ENCODE data around the gene NAIF1. TPM values are rescaled to one million over a fixed set of nuclear protein-coding genes. Genes with fewer than 3 reads are reported as not detected.
A peak's percentile ranks its signal among the peaks of the same experiment; 100 is the strongest.

The NAIF1 gene, protein sequence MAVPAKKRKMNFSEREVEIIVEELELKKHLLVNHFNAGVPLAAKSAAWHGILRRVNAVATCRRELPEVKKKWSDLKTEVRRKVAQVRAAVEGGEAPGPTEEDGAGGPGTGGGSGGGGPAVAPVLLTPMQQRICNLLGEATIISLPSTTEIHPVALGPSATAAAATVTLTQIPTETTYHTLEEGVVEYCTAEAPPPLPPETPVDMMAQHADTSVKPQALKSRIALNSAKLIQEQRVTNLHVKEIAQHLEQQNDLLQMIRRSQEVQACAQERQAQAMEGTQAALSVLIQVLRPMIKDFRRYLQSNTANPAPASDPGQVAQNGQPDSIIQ
- total RNA-seq (2014; rRNA removed; shearing (Covaris generic)) (5.5 and 6.7 TPM in 2 replicates), polyA plus RNA-seq (2016; fragmentation: Nextera tagmentation; extraction: Ambion mirVana) (4.0 and 4.9 TPM in 2 replicates)
- long read RNA-seq, partial matches to known transcripts: 0 of 3 reads
- long read RNA-seq, other reads (novel, unspliced or antisense): 3 of 3 reads

DNA sequence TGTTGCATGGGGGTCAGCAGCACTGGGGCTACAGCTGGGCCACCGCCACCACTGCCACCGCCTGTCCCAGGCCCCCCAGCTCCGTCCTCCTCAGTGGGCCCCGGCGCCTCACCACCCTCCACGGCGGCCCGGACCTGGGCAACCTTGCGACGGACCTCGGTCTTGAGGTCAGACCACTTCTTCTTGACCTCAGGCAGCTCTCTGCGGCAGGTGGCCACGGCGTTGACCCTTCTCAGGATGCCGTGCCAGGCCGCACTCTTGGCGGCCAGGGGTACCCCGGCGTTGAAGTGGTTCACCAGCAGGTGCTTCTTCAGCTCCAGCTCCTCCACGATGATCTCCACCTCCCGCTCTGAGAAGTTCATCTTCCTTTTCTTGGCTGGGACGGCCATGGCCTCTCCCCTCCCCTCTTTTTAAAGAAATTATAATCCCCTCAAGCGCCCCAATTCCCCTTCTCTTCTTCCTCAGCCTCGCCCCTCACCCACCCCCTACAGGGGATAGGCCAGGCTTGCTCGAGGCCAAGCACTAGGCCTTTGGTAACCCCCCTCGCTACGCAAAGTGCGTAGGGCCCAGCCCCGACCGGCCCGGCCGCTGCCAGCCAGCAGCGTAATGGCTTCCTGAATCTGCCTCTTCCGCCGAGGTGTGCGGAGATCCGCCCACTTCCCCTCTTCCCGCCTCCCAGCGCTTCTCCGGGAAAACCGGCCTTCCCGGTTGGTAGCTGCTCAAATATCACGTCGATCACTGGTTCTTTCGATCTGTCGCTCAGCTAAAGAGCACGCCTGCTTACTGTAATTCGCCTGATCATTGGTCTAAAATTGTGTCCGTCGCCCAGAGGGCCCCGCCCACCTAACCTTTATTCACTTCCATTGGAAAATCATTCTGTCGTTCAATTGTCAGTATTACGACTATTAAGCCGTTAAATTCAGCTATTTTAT is at the start of gene NAIF1:
Gene NAIF1 (minus strand): TSS at position 608 of the 932 bp plus-strand sequence. CDS start 219 bp downstream, at position 389.
- H3K79me2 ChIP-seq (replicated peaks; ENCODE audit: insufficient read depth): peaks cover 42% of the 10 kb centered on the region
- H3K27me3 ChIP-seq (ENCODE audit: insufficient read depth): no peaks in the 10 kb centered on the region
- H4K20me1 ChIP-seq (replicated peaks; ENCODE audit: insufficient read depth): 0 out of 2 replicates have a peak, but pooled peaks cover 5% of the 10 kb centered on the region
- TF ChIP-seq, protein P1, sequence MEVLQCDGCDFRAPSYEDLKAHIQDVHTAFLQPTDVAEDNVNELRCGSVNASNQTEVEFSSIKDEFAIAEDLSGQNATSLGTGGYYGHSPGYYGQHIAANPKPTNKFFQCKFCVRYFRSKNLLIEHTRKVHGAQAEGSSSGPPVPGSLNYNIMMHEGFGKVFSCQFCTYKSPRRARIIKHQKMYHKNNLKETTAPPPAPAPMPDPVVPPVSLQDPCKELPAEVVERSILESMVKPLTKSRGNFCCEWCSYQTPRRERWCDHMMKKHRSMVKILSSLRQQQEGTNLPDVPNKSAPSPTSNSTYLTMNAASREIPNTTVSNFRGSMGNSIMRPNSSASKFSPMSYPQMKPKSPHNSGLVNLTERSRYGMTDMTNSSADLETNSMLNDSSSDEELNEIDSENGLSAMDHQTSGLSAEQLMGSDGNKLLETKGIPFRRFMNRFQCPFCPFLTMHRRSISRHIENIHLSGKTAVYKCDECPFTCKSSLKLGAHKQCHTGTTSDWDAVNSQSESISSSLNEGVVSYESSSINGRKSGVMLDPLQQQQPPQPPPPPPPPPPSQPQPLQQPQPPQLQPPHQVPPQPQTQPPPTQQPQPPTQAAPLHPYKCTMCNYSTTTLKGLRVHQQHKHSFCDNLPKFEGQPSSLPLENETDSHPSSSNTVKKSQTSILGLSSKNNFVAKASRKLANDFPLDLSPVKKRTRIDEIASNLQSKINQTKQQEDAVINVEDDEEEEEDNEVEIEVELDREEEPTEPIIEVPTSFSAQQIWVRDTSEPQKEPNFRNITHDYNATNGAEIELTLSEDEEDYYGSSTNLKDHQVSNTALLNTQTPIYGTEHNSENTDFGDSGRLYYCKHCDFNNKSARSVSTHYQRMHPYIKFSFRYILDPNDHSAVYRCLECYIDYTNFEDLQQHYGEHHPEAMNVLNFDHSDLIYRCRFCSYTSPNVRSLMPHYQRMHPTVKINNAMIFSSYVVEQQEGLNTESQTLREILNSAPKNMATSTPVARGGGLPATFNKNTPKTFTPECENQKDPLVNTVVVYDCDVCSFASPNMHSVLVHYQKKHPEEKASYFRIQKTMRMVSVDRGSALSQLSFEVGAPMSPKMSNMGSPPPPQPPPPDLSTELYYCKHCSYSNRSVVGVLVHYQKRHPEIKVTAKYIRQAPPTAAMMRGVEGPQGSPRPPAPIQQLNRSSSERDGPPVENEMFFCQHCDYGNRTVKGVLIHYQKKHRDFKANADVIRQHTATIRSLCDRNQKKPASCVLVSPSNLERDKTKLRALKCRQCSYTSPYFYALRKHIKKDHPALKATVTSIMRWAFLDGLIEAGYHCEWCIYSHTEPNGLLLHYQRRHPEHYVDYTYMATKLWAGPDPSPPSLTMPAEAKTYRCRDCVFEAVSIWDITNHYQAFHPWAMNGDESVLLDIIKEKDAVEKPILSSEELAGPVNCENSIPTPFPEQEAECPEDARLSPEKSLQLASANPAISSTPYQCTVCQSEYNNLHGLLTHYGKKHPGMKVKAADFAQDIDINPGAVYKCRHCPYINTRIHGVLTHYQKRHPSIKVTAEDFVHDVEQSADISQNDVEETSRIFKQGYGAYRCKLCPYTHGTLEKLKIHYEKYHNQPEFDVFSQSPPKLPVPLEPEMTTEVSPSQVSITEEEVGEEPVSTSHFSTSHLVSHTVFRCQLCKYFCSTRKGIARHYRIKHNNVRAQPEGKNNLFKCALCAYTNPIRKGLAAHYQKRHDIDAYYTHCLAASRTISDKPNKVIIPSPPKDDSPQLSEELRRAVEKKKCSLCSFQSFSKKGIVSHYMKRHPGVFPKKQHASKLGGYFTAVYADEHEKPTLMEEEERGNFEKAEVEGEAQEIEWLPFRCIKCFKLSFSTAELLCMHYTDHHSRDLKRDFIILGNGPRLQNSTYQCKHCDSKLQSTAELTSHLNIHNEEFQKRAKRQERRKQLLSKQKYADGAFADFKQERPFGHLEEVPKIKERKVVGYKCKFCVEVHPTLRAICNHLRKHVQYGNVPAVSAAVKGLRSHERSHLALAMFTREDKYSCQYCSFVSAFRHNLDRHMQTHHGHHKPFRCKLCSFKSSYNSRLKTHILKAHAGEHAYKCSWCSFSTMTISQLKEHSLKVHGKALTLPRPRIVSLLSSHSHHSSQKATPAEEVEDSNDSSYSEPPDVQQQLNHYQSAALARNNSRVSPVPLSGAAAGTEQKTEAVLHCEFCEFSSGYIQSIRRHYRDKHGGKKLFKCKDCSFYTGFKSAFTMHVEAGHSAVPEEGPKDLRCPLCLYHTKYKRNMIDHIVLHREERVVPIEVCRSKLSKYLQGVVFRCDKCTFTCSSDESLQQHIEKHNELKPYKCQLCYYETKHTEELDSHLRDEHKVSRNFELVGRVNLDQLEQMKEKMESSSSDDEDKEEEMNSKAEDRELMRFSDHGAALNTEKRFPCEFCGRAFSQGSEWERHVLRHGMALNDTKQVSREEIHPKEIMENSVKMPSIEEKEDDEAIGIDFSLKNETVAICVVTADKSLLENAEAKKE (CRISPR knock-in tag; IDR thresholded peaks at IDR 0.05): no peak; the same call in 1 of the 2 replicates
- TF ChIP-seq NANOG (IDR thresholded peaks at IDR 0.05; ENCODE audit: borderline replicate concordance) (no peak), CREB1 (CRISPR knock-in tag; IDR thresholded peaks at IDR 0.05; ENCODE audit: low read depth) (peak; percentile 70), ZNF114 (CRISPR knock-in tag; IDR thresholded peaks at IDR 0.05) (no peak)
- peak within 1 kb of the TSS; percentile 87 for H3K4me3 ChIP-seq
- H2AFZ ChIP-seq: no peak within 1 kb of the TSS
- peaks cover 5% of the 10 kb centered on the region; the same call in 1 of the 2 replicates for H3K9me2 ChIP-seq (ENCODE audit: insufficient read depth)
- Mint-ChIP-seq H3K9me3 (no peaks in the 10 kb centered on the region), H3K4me3 (peak within 1 kb of the TSS; percentile 30; the same call in 2 of the 3 replicates), H3K36me3 (ENCODE audit: low read depth) (no peaks in the 10 kb centered on the region), H3K27me3 (ENCODE audit: insufficient read depth, low read depth, poor library complexity) (peaks cover 7% of the 10 kb centered on the region), H3K4me1 (peaks cover 28% of the 10 kb centered on the region), H3K27ac (no peak within 1 kb of the TSS)
- H3K27ac ChIP-seq (ENCODE audit: low read depth): peak within 1 kb of the TSS; percentile 96
- ATAC-seq (peak; percentile 84), DNase-seq (ENCODE audit: low spot score) (peak; percentile 99)
- no peaks in the 10 kb centered on the region for H3K36me3 ChIP-seq (ENCODE audit: insufficient read depth)
- H3K4me1 ChIP-seq (ENCODE audit: insufficient read depth): peaks cover 11% of the 10 kb centered on the region
- H3F3A ChIP-seq (replicated peaks; ENCODE audit: low read depth): peaks cover 6% of the 10 kb centered on the region; the same call in 1 of the 2 replicates
- peak within 1 kb of the TSS; percentile 92 for H3K4me2 ChIP-seq

All from GM23338 (cell line).